GM19023 (cell line): ENCODE data around the gene ZNF606.

Source experiments
- ATAC-seq: cut with Tn5 transposase; IDR thresholded peaks from one replicate; pipeline ENCODE4 v1.9.1; 2021; ENCODE audit warnings: mild to moderate bottlenecking, moderate library complexity; ENCODE audit not compliant: unreplicated experiment

Gene ZNF606

GRCh38 chr19:57934820-57935665 is 67.6 kb downstream of the ZNF606 start, which contains the start of gene ZNF418:
Gene ZNF418 (minus strand): TSS chr19:57935402. CDS start chr19:57933822, 1,580 bp downstream.
- ATAC-seq: no peak

- no peak for ATAC-seq
These were observed 75.0 kb downstream of the ZNF606 start for GRCh38 chr19:57927587-57927986.
